Osteocyte (in vitro differentiated cells): ENCODE results near the gene CHKB. TPM values are rescaled to one million over a fixed set of nuclear protein-coding genes. Genes with fewer than 3 reads are reported as not detected.
A peak's percentile ranks its signal among the peaks of the same experiment; 100 is the strongest.

Experiments used
- DNase-seq: peaks from one replicate; pipeline ENCODE4 v3.0.0; 2021; ENCODE audit warnings: mixed read lengths; ENCODE audit not compliant: unreplicated experiment; ENCODE audit errors: extremely low spot score
- H3K27ac Mint-ChIP-seq: one replicate; pipeline ENCODE4 v1.8.0; 2021; ENCODE audit warnings: mild to moderate bottlenecking, mixed read lengths; ENCODE audit not compliant: unreplicated experiment
- H3K27me3 Mint-ChIP-seq: one replicate; pipeline ENCODE4 v1.8.0; 2021; ENCODE audit warnings: mixed read lengths; ENCODE audit not compliant: unreplicated experiment
- H3K36me3 Mint-ChIP-seq: one replicate; pipeline ENCODE4 v1.8.0; 2021; ENCODE audit warnings: mixed read lengths; ENCODE audit not compliant: unreplicated experiment
- H3K4me1 Mint-ChIP-seq: one replicate; pipeline ENCODE4 v1.8.0; 2021; ENCODE audit warnings: mixed read lengths; ENCODE audit not compliant: unreplicated experiment
- H3K4me3 Mint-ChIP-seq: one replicate; pipeline ENCODE4 v1.8.0; 2021; ENCODE audit warnings: mild to moderate bottlenecking, moderate library complexity, mixed read lengths; ENCODE audit not compliant: unreplicated experiment
- H3K9me3 Mint-ChIP-seq: one replicate; pipeline ENCODE4 v1.8.0; 2021; ENCODE audit warnings: mixed read lengths; ENCODE audit not compliant: unreplicated experiment
- total RNA-seq: library from RNA; stranded (reverse); gene quantifications from 2 replicates; pipeline ENCODE4 v1.2.1, GENCODE V29; 2021
- TF ChIP-seq, protein P1 (sequence below): fragments of 200-600 bp; sonication (generic); IDR thresholded peaks from 2 replicates; pipeline ENCODE4 v1.5.0; 2021; ENCODE audit warnings: antibody characterized with exemption, mild to moderate bottlenecking, moderate library complexity

CHKB gene
- total RNA-seq, 1 donor from 2014 or later, result 79.9 TPM

DNA sequence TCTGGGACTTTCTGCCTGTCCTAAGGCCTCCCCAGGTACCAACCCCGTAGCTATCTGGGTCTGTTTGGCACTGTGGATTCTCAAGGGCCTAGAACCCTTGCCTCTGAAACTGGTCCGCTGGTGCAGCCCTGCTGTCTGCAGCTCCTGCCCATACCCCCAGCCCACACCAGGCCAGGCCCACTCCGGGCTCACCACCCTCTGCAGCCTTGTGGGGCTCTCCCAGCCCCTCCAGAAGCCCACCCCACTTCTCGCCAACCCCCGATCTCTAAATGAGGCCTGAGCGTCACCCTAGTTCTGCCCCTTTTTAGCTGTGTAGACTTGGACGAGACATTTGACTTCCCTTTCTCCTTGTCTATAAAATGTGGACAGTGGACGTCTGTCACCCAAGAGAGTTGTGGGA, 32.3 kb downstream of the CHKB start:
- no peaks in the 10 kb centered on the region for H3K4me1 Mint-ChIP-seq
- DNase-seq, result no peak
- no peaks in the 10 kb centered on the region for H3K36me3 Mint-ChIP-seq
- no peak overlapping the region for H3K27ac Mint-ChIP-seq
- H3K4me3 Mint-ChIP-seq, result no peak overlapping the region
- H3K9me3 Mint-ChIP-seq, result no peaks in the 10 kb centered on the region
- H3K27me3 Mint-ChIP-seq, result peaks cover 2% of the 10 kb centered on the region
- TF ChIP-seq, protein P1, sequence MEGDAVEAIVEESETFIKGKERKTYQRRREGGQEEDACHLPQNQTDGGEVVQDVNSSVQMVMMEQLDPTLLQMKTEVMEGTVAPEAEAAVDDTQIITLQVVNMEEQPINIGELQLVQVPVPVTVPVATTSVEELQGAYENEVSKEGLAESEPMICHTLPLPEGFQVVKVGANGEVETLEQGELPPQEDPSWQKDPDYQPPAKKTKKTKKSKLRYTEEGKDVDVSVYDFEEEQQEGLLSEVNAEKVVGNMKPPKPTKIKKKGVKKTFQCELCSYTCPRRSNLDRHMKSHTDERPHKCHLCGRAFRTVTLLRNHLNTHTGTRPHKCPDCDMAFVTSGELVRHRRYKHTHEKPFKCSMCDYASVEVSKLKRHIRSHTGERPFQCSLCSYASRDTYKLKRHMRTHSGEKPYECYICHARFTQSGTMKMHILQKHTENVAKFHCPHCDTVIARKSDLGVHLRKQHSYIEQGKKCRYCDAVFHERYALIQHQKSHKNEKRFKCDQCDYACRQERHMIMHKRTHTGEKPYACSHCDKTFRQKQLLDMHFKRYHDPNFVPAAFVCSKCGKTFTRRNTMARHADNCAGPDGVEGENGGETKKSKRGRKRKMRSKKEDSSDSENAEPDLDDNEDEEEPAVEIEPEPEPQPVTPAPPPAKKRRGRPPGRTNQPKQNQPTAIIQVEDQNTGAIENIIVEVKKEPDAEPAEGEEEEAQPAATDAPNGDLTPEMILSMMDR, result no peak

DNA sequence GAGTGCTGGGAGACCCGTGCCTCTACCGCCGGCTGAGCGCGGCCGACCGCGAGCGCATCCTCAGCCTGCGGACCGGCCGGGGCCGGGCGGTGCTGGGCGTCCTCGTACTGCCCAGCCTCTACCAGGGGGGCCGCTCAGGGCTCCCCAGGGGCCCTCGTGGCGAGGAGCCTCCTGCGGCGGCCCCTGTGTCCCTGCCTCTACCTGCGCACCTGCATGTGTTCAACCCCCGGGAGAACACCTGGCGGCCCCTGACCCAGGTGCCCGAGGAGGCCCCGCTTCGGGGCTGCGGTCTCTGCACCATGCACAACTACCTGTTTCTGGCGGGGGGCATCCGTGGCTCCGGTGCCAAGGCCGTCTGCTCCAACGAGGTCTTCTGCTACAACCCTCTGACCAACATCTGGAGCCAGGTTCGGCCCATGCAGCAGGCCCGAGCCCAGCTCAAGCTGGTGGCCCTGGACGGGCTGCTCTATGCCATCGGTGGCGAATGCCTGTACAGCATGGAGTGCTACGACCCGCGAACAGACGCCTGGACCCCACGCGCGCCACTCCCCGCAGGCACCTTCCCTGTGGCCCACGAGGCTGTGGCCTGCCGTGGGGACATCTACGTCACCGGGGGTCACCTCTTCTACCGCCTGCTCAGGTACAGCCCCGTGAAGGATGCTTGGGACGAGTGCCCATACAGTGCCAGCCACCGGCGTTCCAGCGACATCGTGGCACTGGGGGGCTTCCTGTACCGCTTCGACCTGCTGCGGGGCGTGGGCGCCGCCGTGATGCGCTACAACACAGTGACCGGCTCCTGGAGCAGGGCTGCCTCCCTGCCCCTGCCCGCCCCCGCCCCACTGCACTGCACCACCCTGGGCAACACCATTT, 33.5 kb downstream of the CHKB start:
- Mint-ChIP-seq H3K36me3 (no peaks in the 10 kb centered on the region), H3K4me1 (no peaks in the 10 kb centered on the region), H3K27ac (no peak overlapping the region), H3K4me3 (no peak overlapping the region), H3K9me3 (no peaks in the 10 kb centered on the region), H3K27me3 (peaks cover 2% of the 10 kb centered on the region)
- no peak for DNase-seq
- TF ChIP-seq, protein P1, result no peak

DNA sequence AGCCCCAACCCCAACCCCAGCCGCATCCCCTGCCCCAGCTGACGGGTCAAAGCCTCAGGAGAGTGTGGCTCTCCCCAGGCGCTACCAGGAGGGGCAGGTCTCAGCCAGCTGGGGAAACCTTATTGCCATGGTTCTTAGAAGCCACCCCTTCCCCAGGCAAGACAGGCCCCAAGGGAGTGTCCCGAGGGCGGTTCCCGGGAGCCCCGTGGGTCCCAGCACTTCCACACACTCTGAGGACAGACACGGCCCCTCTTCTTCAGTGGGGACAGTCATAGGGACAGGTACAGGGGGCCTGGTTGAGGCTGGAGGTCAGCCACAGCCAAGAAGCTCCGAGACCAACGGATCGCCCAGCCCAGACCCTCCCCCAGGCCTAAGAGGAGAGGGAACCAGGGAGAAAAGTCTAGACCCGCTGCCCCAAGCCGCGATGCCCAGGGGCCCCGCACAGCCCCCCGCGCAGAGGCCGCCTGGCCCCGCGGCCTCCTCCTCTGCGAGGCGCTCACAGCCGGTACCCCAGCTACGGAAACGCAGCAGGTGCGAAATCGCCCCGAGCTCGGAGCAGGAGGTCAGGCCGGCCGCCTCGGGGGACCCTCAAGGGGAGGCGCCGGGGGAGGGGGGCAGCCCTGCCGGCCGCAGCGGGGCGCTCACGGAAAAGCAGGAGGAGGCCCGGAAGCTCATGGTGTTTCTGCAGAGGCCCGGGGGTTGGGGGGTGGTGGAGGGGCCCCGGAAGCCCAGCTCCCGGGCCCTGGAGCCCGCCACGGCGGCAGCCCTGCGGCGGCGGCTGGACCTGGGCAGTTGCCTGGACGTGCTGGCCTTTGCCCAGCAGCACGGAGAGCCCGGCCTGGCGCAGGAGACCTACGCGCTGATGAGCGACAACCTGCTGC, 34.4 kb downstream of the CHKB start:
- Mint-ChIP-seq H3K27me3 (peaks cover under 1% of the 10 kb centered on the region), H3K4me1 (no peaks in the 10 kb centered on the region), H3K9me3 (no peaks in the 10 kb centered on the region), H3K4me3 (no peak overlapping the region), H3K36me3 (no peaks in the 10 kb centered on the region), H3K27ac (no peak overlapping the region)
- DNase-seq, result peak; percentile 83
- TF ChIP-seq, protein P1, result no peak

DNA sequence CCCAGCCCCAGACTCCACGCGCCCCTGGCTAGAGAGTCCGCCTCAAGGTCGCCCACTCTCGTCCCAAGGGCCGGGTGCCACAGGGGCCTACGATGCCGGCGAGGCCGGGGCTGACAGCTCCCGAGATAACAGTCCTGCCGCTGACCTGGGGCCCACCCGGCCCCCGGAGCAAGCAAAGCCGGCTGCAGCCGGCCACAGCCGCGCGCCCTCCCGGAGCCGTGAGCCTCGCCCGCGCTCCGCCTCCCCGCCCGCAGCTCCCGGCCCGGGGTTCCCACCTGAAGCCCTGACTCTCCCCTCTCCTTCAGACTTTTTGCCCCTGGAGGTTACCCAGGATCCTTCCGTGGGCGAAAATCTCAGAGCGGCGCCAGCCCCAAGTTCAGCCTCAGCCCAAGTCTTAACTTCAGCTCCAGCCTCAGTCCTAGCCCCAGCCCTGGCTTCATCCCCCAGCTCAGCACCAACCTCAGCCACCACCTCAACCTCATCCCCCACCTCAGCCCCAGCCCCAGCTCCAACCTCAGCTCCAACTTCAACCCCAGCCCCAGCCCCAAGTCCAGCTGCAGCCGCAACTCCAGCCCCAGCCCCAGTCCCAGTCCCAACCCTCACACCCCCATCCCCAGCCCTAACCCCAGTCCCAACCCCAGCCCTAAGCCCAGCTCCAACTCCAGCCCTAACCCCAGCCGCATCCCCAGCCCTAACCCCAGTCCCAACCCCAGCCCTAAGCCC, 35.2 kb downstream of the CHKB start:
- Mint-ChIP-seq H3K9me3 (no peaks in the 10 kb centered on the region), H3K36me3 (no peaks in the 10 kb centered on the region), H3K4me3 (no peak overlapping the region), H3K4me1 (no peaks in the 10 kb centered on the region), H3K27ac (no peak overlapping the region), H3K27me3 (no peaks in the 10 kb centered on the region)
- TF ChIP-seq, protein P1, result no peak
- no peak for DNase-seq
